Activated CD8-positive, alpha-beta T cell treated with anti-CD3 and anti-CD28 coated beads for 36 hours (primary cell): ENCODE results near the gene DOCK11. TPM values are rescaled to one million over a fixed set of nuclear protein-coding genes. Genes with fewer than 3 reads are reported as not detected.
"Not testable (repeated sequence)": the region's sequence is repeated elsewhere in the genome, so short reads cannot be mapped to it uniquely, and the experiment has no call there.

Experiments used
- ATAC-seq: fragments of 200-7000 bp; cut with Tn5 transposase; one replicate; pipeline ENCODE4 v1.10.0; 2021; ENCODE audit warnings: mild to moderate bottlenecking, moderate library complexity
- CTCF ChIA-PET: fragments of 350-600 bp; sonication (Branson Sonifier 250); formaldehyde crosslinking; loops from one replicate; lab custom pipeline; 2021; ENCODE audit warnings: antibody characterized with exemption; lab: Charles Lee
- POLR2A ChIA-PET: fragments of 350-600 bp; sonication (Branson Sonifier 250); formaldehyde crosslinking; loops from one replicate; lab custom pipeline; 2021; ENCODE audit warnings: antibody characterized with exemption; lab: Charles Lee
- DNase-seq: peaks from one replicate; pipeline ENCODE4 v3.0.0-alpha.2; 2020
- H3K27ac Mint-ChIP-seq: one replicate; pipeline ENCODE4 v1.8.0; 2021; ENCODE audit warnings: mild to moderate bottlenecking, mixed read lengths
- H3K27me3 Mint-ChIP-seq: one replicate; pipeline ENCODE4 v1.8.0; 2021; ENCODE audit warnings: mixed read lengths
- H3K36me3 Mint-ChIP-seq: one replicate; pipeline ENCODE4 v1.8.0; 2021; ENCODE audit warnings: low read depth, mixed read lengths
- H3K4me1 Mint-ChIP-seq: one replicate; pipeline ENCODE4 v1.8.0; 2021; ENCODE audit warnings: low read depth, mixed read lengths
- H3K4me3 Mint-ChIP-seq: one replicate; pipeline ENCODE4 v1.8.0; 2021; ENCODE audit warnings: mild to moderate bottlenecking, moderate library complexity, mixed read lengths
- H3K9me3 Mint-ChIP-seq: one replicate; pipeline ENCODE4 v1.8.0; 2021; ENCODE audit warnings: mixed read lengths
- intact Hi-C: fragments of 100-400 bp; cut with micrococcal nuclease; formaldehyde crosslinking; loops from one replicate; pipeline ENCODE4 v1.10.0; 2022
- total RNA-seq, 2 experiments: library from RNA; stranded (reverse); gene quantifications; one replicate each; pipeline ENCODE4 v1.2.3, GENCODE V29; 2021
- TF ChIP-seq, protein P1 (sequence below): fragments of 200-600 bp; IDR thresholded peaks from one replicate; pipeline ENCODE4 v1.8.0; 2022; ENCODE audit warnings: antibody characterized with exemption, mild to moderate bottlenecking

DOCK11 gene
- total RNA-seq, 2 experiments from 2014 or later = 45.1 to 49.5 TPM

DNA sequence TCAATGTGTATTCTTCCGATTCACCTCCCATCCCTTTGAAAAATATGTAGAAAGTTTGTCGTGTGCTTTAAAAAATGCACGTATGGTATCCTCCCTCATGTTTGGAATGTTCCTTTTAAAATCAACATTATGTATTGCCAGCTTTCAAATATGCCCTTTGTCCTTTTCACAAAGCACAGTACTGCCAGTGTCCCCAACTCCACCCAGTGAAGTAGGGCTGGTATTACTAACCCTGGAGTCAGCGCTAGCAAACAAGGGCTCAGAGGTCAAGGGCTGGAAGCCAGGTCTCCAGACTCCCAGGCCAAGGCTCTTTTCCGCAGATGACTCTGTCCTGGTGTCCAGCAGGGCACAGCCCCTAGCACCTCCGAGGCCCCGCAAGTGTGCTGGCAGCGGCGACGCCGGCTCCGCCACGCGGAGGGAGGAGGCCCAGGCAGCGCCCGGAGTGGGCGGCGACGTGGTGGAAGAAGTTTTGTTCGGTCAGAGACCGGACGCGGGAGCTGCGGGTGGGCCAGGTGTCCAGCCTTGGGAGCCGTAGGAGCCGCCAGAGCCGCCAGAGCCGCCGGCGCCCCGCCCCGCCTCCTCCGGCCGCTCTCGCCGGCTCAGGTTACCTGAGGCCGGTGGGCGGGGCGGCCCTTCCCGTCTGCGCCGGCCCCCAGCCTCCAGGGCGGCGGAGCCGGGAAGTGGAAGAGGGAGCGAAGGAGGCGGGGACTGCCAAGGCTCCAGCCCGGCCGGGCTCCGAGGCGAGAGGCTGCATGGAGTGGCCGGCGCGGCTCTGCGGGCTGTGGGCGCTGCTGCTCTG, 231.5 kb downstream of the DOCK11 start, which contains the start of gene IL13RA1:
IL13RA1 (plus strand) TSS at position 720 of the 799 bp plus-strand sequence; CDS start at position 753, 33 bp downstream.
- H3K36me3 Mint-ChIP-seq = no peaks in the 10 kb centered on the region
- H3K4me1 Mint-ChIP-seq = peaks cover 4% of the 10 kb centered on the region
- CTCF ChIA-PET = no interaction called here
- POLR2A ChIA-PET = no interaction called here
- TF ChIP-seq, protein P1, sequence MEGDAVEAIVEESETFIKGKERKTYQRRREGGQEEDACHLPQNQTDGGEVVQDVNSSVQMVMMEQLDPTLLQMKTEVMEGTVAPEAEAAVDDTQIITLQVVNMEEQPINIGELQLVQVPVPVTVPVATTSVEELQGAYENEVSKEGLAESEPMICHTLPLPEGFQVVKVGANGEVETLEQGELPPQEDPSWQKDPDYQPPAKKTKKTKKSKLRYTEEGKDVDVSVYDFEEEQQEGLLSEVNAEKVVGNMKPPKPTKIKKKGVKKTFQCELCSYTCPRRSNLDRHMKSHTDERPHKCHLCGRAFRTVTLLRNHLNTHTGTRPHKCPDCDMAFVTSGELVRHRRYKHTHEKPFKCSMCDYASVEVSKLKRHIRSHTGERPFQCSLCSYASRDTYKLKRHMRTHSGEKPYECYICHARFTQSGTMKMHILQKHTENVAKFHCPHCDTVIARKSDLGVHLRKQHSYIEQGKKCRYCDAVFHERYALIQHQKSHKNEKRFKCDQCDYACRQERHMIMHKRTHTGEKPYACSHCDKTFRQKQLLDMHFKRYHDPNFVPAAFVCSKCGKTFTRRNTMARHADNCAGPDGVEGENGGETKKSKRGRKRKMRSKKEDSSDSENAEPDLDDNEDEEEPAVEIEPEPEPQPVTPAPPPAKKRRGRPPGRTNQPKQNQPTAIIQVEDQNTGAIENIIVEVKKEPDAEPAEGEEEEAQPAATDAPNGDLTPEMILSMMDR = no peak
- H3K27me3 Mint-ChIP-seq = peaks cover 19% of the 10 kb centered on the region
- no peak within 1 kb of the TSS for H3K27ac Mint-ChIP-seq
- intact Hi-C loops = no loop called here
- H3K4me3 Mint-ChIP-seq = peak within 1 kb of the TSS; percentile 53
- peak; percentile 56 for ATAC-seq
- peak; percentile 12 for DNase-seq
- no peaks in the 10 kb centered on the region for H3K9me3 Mint-ChIP-seq

DNA sequence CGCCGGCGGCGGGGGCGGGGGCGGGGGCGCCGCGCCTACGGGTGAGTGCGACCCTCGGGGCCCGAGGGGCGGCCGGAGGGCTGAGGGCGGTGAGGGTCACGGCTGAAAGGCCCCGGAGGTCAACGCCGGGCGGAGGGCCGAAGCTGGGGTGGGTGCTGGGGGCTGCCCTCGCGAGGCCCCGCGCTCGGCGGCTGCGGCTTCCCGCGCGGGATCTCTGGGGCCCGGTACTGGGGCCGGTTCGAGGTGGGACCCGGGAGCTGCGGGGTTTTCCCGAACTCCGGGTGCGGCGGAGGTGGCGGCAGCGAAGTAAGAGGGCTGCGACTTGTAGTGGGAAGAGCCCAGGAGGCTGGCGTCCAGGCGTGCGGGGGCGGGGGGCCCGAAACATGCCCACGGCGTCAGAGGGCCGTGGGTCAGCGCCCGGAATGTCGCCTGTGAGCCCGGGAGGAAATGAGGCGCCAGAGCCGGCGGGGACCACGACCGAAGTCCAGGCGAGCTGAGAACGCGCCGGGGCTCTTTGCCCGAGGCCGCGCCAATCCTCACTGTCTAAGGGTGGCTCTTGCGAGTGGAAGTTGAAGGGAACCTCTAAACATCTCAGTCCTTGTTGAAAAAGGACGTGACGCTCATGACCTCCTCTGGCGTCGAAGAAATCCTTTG, 232.2 kb downstream of the DOCK11 start:
- peak overlapping the region; percentile 53 for H3K4me3 Mint-ChIP-seq
- H3K9me3 Mint-ChIP-seq = no peaks in the 10 kb centered on the region
- ATAC-seq (peak; percentile 13), DNase-seq (no peak)
- ChIA-PET CTCF (no interaction called here), POLR2A (no interaction called here)
- H3K27ac Mint-ChIP-seq = no peak overlapping the region
- TF ChIP-seq, protein P1 = no peak
- intact Hi-C loops = no loop called here
- H3K27me3 Mint-ChIP-seq = peaks cover 19% of the 10 kb centered on the region
- H3K36me3 Mint-ChIP-seq = no peaks in the 10 kb centered on the region
- peaks cover 4% of the 10 kb centered on the region for H3K4me1 Mint-ChIP-seq

DNA sequence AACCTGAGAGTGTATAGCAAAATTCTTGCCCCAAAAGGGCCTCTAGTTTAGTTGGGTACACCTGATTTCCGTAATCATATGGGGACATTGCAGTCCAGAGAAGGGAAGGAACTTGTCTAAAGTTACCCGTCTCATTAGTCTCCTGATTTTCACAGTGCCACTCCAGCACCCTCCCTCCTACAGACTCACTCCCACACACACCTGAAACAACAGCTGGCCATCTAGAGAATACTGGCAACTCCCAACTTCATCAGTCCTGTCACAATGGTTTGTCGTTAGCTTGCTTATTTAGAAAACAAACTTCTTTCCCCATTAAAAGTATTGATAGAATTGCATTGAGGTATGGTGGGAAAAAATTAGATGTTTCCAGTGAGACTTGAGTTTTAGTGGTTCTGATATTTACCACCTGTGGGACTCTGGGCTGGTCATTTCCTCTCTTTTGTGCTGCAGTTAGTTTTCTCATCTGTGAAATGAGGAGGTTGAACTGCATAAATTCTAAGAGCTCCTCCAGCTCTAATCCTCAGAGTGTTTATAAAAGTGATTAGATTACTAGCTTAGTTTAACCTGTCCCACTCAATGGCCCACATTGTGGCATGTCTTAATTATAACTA, 233.5 kb downstream of the DOCK11 start:
- ChIA-PET CTCF (no interaction called here), POLR2A (no interaction called here)
- intact Hi-C loops = no loop called here
- no peaks in the 10 kb centered on the region for H3K9me3 Mint-ChIP-seq
- H3K4me1 Mint-ChIP-seq = peaks cover 4% of the 10 kb centered on the region
- H3K27ac Mint-ChIP-seq = no peak overlapping the region
- no peak overlapping the region for H3K4me3 Mint-ChIP-seq
- H3K27me3 Mint-ChIP-seq = peaks cover 17% of the 10 kb centered on the region
- no peak for DNase-seq
- no peak for ATAC-seq
- TF ChIP-seq, protein P1 = no peak
- H3K36me3 Mint-ChIP-seq = no peaks in the 10 kb centered on the region

DNA sequence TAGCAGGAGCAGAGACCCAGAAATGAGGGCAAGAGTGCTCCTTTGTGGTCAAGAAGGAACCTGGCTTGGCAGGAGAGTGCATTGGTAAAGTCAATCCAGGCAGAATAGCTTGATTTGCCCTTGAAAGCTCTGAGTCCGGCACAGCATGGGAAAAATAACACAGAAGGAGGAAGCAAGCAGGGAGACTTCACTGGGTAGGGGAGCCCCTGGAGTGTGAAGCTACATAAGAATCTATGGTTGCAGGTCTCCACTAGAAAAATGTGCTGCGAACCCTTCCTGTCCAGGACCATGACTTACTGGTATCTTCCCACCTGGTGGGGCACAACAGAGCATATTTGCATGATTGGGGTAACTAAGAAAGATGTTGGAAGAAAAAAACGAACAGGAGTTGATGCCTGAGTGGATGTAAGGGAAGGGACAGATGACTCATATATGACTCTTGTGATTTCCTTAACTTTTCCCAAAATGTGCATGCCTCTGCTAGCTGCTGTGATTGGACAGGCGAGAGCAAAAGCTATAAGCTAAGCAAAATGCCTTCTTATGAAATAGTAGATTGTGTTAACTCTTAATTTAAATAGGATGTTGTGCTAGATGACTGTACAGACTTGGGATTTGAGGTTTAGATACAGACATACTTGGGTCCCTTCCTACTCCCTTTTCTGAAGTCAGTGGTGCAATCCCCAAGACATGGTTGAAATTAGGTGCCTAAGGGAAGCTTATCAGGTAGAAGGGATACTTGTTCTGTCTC, 235.1 kb downstream of the DOCK11 start:
- Mint-ChIP-seq H3K27me3 (peaks cover 21% of the 10 kb centered on the region), H3K27ac (no peak overlapping the region)

DNA sequence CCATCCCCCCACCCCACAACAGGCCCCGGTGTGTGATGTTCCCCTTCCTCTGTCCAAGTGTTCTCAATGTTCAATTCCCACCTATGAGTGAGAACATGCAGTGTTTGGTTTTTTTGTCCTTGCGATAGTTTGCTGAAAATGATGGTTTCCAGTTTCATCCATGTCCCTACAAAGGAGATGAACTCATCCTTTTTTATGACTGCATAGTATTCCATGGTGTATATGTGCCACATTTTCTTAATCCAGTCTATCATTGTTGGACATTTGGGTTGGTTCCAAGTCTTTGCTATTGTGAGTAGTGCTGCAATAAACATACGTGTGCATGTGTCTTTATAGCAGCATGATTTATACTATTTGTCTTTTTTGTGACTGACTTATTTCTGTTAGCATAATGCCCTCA, 236.9 kb downstream of the DOCK11 start:
- CTCF ChIA-PET, H3K9me3 Mint-ChIP-seq, H3K4me3 Mint-ChIP-seq, POLR2A ChIA-PET, H3K36me3 Mint-ChIP-seq, ATAC-seq, DNase-seq, H3K4me1 Mint-ChIP-seq, intact Hi-C loops, H3K27ac Mint-ChIP-seq: not testable (repeated sequence)
- peaks cover 20% of the 10 kb centered on the region for H3K27me3 Mint-ChIP-seq

More for the DNA sequence above, 235.1 kb downstream of the DOCK11 start:
- Mint-ChIP-seq H3K4me1 (peaks cover 8% of the 10 kb centered on the region), H3K4me3 (no peak overlapping the region), H3K36me3 (no peaks in the 10 kb centered on the region), H3K9me3 (no peaks in the 10 kb centered on the region)
- TF ChIP-seq, protein P1 = no peak
- no peak for ATAC-seq
- DNase-seq = no peak
- intact Hi-C loops = no loop called here
- CTCF ChIA-PET = no interaction called here
- POLR2A ChIA-PET = interaction anchor here (0.6 kb wide), 1 partner anchor 15 kb away, joined by 3 read pairs; no protein-coding TSS in a partner anchor
